T-helper 2 cell (primary cell): ENCODE results near the gene PRKAG2.

Source experiments
- DNase-seq, 5 experiments: peaks; one replicate each; pipeline versions ENCODE4 v3.0.0 to v3.0.0-alpha.2; 2012 to 2022

Gene PRKAG2

DNA sequence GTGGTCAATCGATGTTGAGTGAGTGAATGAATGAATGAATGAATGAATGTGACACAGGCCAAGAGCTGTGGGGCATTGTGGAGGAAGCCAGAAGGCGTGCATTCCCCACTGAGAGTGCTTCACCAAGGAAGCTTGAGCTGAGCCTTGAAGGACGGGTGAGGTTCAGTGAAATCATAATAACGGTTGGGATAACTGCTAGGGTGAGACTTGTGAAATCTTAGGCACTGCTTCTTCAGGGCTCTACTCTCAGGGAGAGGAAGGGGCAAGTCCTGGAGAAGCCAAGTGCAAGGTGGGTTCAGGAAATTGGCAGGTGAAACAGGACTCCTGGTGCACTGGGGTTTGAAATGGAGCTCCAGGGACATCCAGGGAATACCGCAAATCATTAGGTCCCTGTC, 23.7 kb upstream of the PRKAG2 start:
- no peak for DNase-seq

DNA sequence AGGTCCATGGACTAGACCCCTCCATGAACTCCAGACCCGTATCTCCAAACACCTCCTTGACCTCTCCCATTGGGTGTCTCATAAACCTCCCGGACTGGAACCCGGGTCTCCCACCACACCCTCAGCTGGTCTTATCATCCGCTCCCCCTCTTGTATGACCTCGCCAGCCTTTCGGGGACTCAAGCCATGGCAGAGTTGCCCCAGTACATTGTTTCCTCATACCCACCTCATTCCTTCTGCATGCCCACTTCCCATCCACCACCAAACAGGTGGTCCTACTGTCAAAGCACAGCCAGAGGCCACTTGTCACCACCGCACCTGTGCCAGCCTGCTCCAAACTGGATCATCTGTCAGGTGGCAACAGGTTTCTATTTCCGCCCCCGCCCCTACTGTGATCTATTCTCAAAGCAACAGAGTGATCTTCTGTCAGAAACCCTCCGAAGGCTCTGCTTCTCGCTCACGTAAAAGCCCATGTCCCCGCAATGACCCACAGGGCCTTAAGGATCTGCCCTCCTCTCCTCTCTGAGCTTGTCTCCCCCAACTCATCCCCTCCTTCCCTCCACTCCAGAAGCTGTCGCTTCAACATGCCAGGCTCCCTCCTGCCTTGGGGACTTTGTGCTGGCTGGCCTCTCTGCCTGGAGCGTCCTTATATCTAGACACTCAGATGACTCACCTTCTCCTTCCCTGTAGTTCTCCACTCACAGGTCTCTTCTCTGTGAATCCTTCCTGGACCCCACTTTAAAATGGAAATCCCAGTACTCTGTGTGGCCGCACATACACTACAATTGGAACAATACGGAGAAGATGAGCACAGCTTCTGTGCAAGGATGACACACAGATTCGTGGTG, 22.8 kb upstream of the PRKAG2 start:
- DNase-seq, result no peak

DNA sequence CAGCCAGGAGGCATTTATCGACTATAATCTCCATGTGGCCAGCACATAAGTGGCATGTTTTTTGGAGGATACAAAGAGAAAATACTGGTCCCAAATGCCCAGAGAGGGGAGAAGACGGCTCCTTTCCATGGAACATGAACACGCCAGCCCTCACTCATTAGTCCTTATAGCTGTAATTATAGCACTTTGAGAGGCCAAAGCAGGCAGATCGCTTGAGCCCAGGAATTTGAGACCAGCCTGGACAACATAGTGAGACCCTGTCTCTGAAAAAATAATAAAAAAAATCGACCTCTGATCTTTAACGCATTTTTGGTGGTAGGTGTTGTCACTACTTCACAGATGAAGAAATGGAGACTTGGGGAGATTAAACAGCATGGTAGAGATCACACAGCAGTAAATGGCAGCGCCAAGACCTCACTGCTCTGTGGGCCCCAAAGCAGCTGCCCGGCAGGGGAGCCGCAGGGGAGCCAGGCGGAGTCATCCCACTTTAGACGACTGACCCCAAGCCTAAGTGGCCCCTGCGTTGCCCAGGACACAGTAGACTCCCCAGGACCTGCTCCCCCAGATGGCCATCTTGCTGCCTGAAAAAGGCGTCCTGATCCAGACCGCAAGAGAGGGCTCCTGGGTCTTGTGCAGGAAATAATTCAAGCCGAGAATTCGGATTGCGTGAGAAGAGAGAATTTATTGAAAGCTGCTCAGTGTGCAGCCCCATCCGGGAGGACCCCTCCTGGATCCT, 21.2 kb upstream of the PRKAG2 start:
- no peak for DNase-seq

DNA sequence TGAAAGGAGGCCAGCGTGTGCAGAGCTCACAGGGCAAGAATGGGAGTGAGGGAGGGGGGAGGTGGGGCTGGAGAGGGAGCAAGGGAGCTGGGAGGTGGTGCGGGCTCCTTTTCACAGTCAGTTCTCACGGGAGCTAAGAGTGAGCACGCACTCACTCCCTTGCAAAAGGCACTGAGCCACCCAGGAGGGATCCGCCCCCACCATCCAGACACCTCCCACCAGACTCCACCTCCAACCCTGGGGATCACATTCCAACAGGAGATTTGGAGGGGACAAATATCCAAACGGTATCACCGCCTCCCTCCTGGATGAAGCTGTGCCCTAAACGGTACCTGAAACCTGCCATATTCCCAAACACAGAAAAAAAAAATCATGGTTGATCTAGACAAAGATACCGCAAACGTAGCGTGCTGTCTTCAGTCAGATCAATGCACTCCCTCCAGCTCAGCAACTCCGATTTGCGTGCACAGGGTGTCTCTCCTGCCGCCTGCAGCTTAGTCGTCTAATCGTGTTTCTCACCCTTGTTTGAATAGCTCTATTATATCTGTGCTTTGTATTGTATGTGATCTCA, 20.3 kb upstream of the PRKAG2 start:
- no peak for DNase-seq

DNA sequence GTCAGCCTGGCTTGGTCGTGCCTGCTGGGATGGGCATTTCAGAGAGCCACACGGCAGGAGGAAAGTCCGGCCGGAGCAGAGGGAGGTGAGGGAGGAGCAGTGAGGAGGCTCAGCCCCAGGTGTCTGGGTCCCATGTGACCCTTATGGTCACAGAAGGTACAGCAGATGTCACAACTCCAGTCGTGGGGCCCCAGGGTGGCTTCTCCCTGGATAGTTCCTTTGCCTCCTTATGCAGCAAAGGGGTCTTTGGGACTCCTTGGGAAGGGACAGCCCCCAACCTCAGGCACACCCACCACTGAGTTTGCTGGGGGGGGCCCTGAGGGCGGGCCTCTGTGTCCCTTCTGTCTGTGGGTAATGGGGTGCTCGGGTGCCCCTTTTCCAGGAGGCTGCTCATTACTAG, 19.6 kb upstream of the PRKAG2 start:
- DNase-seq, result no peak

DNA sequence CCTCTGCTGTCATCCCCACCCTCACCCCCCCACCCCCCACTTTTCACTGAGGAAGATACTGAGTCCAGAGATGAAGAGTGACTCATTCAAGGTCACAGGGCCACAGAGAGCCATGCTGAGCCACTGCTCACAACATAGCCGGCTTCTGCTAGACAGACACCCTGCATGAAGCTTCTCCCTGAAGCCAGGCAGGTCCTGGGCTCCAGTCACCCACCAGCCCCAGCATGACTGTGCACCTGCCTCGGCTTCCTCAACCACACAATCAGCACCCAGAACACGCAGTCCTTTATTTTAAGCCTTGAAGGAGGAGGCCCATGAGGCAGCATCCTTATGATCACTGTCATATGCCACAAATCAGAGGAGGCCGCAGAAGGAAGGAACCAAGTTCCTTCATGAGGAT, 19.2 kb upstream of the PRKAG2 start:
- no peak for DNase-seq

DNA sequence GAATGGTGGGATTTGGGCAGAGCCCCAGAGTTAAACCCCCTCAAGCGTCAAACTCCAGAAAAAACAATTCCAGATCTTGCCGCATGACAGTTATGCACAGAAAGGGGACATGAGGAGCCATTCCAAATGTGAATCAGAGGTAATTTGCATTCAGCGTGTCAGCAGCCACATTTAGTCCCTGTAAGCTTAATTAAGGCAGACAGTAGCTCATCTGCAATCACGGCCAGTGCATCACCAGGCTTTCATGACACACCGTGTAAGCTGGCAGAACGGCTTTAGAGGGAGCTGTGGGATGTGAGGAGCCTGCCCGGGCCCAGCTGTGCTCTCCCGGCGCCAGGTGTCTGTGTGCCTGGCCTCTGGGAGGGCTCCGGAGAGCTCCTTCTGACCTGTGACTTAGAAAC, 18.7 kb upstream of the PRKAG2 start:
- DNase-seq, result no peak

DNA sequence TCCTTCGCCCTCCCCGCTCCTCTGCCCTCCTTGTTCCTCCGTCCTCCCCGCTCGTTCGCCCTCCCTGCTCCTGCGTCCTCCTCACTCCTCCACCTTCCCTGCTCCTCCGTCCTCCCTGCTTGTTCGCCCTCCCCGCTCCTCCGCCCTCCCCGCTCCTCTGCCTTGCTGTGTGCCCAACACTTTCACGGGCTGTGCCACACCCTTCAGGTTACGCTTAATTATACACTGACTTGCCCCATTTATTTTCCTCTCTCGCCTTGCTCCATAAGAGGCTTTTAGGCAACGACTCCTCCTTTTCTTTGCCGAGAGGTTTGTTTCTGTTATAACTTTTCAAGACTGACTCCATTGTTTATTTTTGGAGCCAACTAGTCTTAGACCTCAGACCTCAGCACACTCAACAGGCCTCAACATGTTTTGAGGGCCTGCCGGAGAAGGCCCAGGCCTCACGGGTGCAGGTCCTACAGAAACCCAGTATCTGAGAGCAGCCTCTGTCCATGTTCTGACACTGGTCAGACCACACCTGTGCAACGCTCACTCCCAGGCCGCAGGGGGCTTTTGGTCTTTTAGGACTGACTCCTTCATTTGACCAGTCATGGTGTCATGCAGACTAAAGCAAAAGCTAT, 18.2 kb upstream of the PRKAG2 start:
- DNase-seq, result no peak

DNA sequence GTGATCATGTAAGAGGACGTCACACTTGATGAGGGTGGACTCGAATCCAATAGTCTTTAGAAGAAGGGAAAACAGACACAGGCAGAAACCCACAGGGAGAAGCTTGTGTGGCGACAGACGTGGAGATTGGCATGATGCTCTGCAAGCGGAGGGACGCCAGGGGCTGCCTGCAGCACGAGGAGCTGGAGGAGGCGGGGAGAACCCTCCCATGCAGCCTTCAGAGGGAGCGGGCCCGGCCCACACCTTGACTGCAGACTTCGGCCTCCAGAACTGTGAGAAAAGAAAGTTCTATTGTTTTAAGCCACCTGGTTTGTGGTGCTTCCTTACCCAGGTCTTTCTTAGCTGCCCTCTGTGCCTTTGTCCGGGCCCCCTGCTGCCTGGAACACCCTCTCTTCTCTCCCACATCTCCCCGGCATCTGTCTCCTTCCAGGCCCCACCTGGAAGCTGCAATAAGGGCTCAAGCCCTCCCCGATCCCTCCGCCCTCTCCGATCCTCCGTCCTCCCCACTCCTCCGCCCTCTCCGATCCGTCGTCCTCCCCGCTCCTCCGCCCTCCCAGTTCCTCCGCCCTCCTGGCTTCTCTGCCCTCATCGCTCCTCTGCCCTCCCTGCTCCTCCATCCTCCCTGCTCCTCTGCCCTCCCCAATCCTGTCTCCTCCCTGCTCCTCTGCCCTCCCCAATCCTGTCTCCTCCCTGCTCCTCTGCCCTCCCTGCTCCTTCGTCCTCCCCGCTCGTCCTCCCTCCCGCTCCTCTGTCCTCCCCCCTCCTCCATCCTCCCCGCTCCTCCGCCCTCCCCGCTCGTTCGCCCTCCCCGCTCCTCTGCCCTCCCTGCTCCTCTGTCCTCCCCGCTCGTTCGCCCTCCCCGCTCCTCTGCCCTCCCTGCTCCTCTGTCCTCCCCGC, 17.4 kb upstream of the PRKAG2 start:
- DNase-seq, result no peak

DNA sequence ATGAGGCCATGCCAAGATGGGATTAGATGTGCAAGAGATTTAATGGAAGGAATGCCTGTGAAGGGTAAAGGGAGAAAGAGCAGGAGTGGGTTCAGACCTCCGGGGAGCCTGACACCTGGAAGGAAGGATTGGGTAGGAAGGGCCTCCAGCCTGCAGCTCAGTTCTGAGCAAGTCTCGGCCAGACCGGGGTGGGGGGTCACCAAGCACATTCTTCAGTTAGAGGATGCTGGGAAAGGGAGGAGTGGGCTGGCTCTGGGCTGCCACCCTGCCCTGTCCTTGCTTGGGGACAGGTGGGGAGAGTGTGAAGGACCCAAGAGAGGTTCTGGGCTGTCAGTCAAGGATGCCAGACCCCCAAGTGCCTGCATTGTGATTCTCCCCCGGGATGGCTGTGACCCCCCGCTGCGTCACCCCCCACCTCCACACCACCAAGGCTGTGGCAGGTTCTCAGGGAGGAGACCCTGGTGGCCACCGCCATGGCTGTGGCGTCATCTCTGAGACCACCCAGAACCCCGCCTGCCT, 16.5 kb upstream of the PRKAG2 start:
- no peak for DNase-seq

DNA sequence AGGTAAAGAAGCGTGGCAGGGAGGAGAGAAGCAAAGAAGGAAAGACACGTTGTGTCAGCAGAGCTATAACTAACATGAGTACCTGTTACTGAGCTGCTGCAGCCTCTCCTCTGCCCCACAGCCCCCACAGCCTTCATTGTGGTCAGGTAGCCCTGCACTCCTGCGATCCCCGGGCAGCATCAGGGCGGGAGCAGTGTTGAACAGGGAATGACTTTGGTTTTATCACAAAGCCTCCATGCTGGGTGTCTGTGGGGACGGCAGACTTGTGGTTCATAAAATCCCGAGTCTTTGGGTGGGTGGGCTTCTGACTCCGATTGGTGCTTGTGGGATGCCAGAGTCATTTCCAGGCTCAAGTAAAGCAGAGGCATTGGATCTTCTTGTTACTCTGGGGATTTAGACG, 14.8 kb upstream of the PRKAG2 start:
- no peak for DNase-seq

DNA sequence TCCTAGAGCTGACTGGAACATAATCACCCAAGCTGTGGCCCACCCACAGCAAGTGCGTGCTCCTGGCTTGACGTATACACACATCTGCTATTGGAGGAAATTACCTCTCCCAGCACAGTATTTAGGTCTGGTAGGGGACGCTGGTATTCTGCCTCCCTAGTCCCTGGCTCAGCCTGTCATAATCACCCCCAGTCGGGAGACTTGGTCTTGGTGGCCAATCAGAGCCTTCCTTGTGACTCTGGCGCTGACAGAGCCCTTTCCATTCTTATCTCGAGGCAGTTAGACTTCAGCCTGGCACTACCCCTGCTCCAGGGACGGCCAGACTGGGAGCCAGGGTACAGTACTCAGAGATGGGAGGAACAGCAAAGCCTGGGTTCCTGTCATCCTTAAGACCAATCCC, 14.3 kb upstream of the PRKAG2 start:
- DNase-seq, result no peak

DNA sequence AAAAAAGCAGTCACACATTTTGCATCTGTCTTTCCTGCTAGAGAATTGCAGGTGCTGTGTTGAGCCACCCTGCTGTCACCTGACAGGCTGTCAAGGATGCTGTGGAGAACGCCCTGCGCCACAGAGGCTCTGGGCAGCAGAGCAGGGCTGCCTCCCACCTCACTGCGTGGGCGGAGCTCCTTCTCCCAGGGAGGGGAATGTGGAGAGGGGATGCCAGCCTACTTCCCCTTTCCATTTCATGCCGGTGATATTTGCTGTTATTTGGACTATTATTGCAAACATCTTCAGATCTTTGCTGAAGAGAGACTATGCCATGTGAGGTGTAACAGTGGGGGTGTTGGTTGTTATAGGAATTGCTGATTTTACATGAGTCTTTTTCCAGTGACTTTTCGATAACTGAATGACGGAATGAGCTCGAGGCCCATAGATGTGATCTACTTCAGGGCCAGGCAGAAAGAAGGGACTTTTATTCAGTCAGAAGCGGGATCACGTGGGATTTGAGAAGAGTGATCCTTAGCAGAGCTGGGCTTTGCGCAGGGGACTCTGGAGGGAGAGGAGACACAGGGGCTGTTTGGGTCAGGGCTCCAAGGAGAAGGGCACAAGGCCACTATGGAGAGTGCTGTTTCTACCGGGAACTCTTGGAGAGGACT, 13.6 kb upstream of the PRKAG2 start:
- DNase-seq, result no peak

DNA sequence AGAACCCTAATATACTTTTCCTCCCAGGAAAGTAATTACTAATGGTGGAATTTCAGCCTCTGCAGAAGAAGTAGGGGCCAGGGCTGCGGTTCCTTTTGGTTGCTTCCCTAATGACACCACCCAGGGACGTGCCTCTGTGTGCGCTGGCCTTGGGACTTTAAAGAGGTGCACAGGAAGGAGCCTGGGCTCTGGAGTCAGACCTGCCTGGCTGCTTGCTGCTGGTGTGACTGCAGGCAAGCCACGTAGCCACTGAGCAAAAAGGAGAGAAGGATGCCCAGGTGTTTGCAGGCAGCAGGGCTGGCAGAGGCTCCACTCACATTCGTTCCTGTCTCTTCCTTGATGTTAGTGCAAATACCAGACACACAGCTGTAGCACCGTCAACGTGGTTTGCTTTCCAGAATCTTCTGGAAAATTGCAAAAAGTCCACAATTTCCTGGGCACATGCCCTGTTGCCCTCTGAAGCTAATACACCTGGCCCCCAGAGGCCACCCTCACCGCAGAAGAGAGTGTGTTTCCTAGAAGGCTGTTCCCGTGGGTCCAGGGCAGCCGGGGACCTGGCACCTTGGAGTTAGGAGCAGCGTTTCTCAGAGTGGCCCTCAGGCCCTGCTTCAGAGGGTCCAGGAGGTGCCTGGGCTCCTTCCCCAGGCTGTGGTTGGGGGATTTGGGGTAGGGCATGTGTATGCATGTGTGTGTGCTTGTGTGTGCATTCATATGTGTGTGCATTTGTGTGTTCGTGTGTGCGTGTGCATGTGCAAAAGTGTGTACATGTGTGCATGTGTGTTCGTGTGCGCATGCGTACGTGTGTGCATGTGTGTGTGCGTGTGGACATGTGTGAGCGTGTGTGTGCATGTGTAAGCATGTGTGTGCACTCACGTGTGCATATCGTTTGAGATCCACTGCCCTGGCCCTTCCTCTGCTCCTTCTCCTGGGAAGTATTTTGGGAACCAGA, 12.8 kb upstream of the PRKAG2 start:
- no peak for DNase-seq

DNA sequence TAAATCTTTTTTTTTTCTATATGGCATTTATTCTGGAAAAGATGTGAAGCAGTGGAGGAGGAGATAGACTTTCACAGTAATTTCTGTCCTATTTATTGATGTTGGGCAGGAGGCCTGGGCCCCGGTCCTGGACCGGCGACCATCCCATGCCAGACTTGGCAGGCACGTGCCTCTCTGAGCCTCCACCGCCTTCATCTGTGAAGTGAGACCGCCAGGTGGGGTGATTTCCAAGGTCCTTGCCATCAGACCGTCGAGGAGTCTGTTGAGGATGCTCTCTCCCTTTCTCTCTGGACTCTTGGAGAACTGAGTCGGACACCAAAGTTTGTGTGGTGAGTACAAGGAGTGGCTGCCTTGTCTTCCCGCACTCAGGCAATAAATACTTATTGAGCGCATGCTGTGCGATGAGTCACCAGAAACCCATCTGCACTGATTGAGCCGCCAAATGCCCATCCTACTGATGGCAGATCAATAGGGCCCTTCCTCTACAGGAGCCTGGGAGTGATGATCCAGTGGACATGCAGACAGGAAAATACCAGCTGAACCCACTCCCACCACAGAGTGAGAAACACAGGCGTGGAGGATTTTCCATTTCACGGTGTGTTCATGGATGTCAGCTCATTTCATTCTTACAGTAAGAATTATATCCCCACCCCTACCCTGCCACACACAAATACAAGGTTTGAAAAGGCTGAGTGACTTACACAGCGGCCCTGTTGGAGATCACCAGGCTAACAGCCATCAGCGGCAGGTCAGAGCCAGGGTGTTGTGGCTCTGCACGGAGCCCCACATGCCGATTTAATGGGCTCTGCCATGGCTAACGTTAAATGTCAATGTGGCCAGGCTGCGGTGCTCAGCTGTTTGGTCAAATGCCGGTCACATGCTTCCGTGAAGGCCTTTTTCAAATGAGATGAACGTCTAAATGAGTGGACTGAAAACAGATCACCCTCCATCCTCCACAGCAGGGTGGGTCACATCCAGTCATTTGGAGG, 11.5 kb upstream of the PRKAG2 start:
- DNase-seq, result no peak

DNA sequence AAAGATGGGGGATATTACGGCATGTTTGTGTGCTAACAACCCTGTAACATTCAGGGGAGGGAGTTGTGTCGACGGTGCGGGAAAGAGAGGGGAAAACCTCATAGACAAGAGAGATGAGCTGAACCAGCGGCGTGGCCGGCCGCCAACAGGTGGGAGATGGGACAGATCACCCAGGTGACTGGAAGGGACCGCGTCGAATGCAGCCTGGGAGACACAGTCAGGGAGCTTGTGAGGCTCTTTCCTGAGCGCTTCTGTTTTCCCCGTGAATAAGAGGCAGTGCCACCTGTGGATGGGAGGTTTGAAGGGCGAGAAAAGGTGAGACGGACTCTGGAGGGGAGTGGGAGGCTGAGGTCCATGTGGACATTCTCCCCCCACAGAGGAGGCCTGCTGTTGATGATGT, 9.9 kb upstream of the PRKAG2 start:
- no peak for DNase-seq

DNA sequence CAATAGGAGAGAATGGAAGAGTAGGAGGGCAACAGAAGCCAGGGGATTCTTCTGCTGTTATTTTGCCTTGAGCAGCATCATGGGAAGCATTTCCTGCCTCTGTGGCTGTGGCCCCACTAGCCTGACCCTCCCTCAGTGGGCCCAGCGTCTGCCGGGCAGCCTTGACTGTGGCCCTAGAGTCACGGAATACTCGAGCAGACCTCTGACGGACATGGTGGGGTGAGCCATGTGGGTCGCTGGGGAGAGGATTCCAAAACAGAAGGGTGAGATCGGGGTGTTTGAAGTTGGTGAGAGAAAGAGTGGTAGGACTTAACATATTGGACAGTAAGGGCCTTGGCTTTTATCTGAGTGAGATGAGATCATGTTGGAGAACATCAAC, 8.3 kb upstream of the PRKAG2 start:
- DNase-seq, result no peak

DNA sequence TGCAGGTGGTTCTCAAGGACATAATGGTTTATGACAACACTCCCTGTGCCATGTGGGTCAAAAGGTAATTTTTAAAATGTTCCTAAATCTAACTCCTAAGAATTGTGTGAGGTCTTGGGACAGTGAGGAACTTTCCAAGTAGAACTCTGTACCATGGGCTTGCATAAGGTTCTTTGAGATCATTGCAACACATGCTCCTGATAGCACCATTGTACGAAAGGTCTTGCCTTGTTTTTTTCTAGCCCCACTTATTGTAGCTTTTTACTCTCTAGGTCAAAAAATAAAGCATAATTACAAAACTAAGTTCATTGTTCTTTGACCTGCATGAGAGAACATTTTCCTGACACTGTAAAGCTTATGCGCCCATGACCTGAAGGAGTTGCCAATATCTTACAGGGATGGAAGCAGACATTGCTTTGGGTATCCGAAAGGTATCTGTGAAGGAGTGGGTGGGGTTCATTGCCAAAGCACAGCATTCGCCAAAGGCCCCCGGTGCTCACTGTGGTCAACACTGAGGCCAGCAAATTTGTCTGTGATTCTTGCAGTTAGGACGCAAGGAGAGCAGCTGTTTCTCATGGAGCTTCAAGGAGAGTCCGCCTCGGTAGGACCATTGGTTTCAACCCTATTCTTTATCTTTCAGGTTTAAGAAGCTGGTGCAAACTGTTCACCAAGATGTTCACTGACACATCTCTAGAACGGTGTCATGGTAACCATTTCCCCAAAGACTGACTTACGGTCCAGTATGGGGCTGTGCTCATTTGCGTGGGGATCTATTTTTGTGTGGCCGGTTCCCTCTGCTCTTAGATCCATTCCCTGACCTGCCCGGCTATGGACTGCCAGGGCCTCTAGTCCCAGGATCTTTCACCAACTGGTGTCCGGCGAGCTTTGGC, 7.6 kb upstream of the PRKAG2 start:
- DNase-seq, result no peak
